Neural progenitor cell (in vitro differentiated cells): ENCODE results near the gene KLHDC3.

Source experiments
- CTCF ChIP-seq: fragments of 200-600 bp; sonication (generic); IDR thresholded peaks from 2 replicates; pipeline ENCODE4 v1.5.1; 2017; ENCODE audit warnings: antibody characterized with exemption, mild to moderate bottlenecking
- EZH2 ChIP-seq: fragments of 200-600 bp; sonication (generic); IDR thresholded peaks from 2 replicates; pipeline ENCODE4 v1.6.1; 2017; ENCODE audit warnings: antibody characterized with exemption, mild to moderate bottlenecking, moderate library complexity
- EZH2phosphoT487 ChIP-seq: fragments of 200-600 bp; sonication (generic); IDR thresholded peaks from 2 replicates; pipeline ENCODE4 v1.6.1; 2017; ENCODE audit warnings: antibody characterized with exemption

GRCh38 chr6:43020052-43020705 is 6.1 kb downstream of the KLHDC3 start:
- TF ChIP-seq CTCF, result no peak
- no peak for TF ChIP-seq EZH2phosphoT487
- TF ChIP-seq EZH2, result no peak
